K562 (cell line): ENCODE data around the gene USP35. TPM values are rescaled to one million over a fixed set of nuclear protein-coding genes. Genes with fewer than 3 reads are reported as not detected.

Source experiments
- ATAC-seq: fragments of 200-7000 bp; cut with Tn5 transposase; 3 replicates; pipeline ENCODE4 v1.9.1; 2020; ENCODE audit warnings: moderate library complexity
- BruUV-seq: library from RNA; stranded (reverse); fragments of 400-500 nt; replicated peaks from 2 replicates; lab custom pipeline; 2021; lab: Mats Ljungman, UMichigan
- CTCF ChIA-PET: fragments of 300-600 bp; formaldehyde crosslinking; extraction: SDS; loops from one replicate; lab custom pipeline; 2021; ENCODE audit warnings: low intra/inter-chr PET ratio; lab: Yijun Ruan, JAX
- POLR2A ChIA-PET: fragments of 300-600, 350-650 bp; sonication (Branson Sonifier 250); formaldehyde crosslinking; extraction: SDS; loops from one replicate; lab custom pipeline; 2021; ENCODE audit warnings: antibody characterized with exemption, inconsistent platforms; lab: Yijun Ruan, JAX
- DNase-seq, 4 experiments: peaks; one replicate each; pipeline versions ENCODE4 v3.0.0 to v3.0.0-alpha.2; 2011 to 2018; ENCODE audit warnings: low spot score in 3 of 4, mixed read lengths in 3 of 4; ENCODE audit errors: extremely low read depth in 1 of 4
- FAIRE-seq: peaks from 2 replicates; lab custom pipeline; 2011; peaks lifted over from hg19 to GRCh38; lab: Jason Lieb, UNC
- H2AFZ ChIP-seq: 2 replicates; pipeline ENCODE4 v1.6.0; 2011; ENCODE audit warnings: low read depth, low read length, control low read depth, inconsistent platforms
- H3K27ac ChIP-seq: fragments of 200-600 bp; 3 replicates; pipeline ENCODE4 v1.8.0; 2011; ENCODE audit warnings: low read depth, mild to moderate bottlenecking, control low read depth, inconsistent platforms, low read length, moderate library complexity, mixed read lengths; ENCODE audit errors: extremely low read depth
- H3K27me3 ChIP-seq, 2 experiments: fragments of 300-600 bp in 1 of 2; 2 replicates in 1 of 2; 3 replicates in 1 of 2; pipeline versions ENCODE4 v1.6.0 to v1.8.0; 2011; ENCODE audit warnings: inconsistent platforms in 2 of 2, low read length in 2 of 2, mild to moderate bottlenecking in 1 of 2, mixed read lengths in 1 of 2, moderate library complexity in 1 of 2; ENCODE audit not compliant: control insufficient read depth in 2 of 2, insufficient read depth in 2 of 2
- H3K36me3 ChIP-seq: fragments of 300-600 bp; 3 replicates; pipeline ENCODE4 v1.8.0; 2011; ENCODE audit warnings: mild to moderate bottlenecking, low read length, inconsistent platforms; ENCODE audit not compliant: control insufficient read depth, insufficient read depth
- H3K4me1 ChIP-seq, 2 experiments: fragments of 200-600 bp in 1 of 2; replicated peaks in 1 of 2; 2 replicates in 1 of 2; 3 replicates in 1 of 2; pipeline versions ENCODE4 v1.5.1 to v1.8.0; 2011; ENCODE audit warnings: inconsistent platforms in 2 of 2, low read length in 2 of 2, mild to moderate bottlenecking in 1 of 2, mixed read lengths in 1 of 2, moderate library complexity in 1 of 2; ENCODE audit not compliant: control insufficient read depth in 2 of 2, insufficient read depth in 2 of 2
- H3K4me2 ChIP-seq: 2 replicates; pipeline ENCODE4 v1.6.1; 2011; ENCODE audit warnings: low read length, control low read depth, inconsistent platforms, mixed read lengths; ENCODE audit not compliant: insufficient read depth
- H3K4me3 ChIP-seq: fragments of 200-600 bp; sonication (generic), shearing (Covaris generic); 2 replicates; pipeline ENCODE4 v1.5.1; 2016; ENCODE audit warnings: control low read depth, inconsistent platforms
- H3K79me2 ChIP-seq: fragments of 200-600 bp; 3 replicates; pipeline ENCODE4 v1.8.0; 2011; ENCODE audit warnings: low read length, inconsistent platforms; ENCODE audit not compliant: control insufficient read depth, insufficient read depth
- H3K9ac ChIP-seq, 2 experiments: 2 replicates each; pipeline versions ENCODE4 v1.6.0 to v1.6.1; 2011; ENCODE audit warnings: low read depth in 2 of 2, low read length in 2 of 2, control low read depth in 1 of 2, inconsistent platforms in 1 of 2, mild to moderate bottlenecking in 1 of 2, mixed read lengths in 1 of 2; ENCODE audit not compliant: insufficient read depth in 1 of 2
- H3K9me1 ChIP-seq: one replicate; pipeline ENCODE4 v1.6.0; 2011; ENCODE audit warnings: inconsistent platforms, mild to moderate bottlenecking, low read length, moderate library complexity; ENCODE audit not compliant: control insufficient read depth, insufficient read depth
- H3K9me3 ChIP-seq: replicated peaks from 2 replicates; pipeline ENCODE4 v1.5.1; 2011; ENCODE audit warnings: low read depth, low read length, inconsistent platforms; ENCODE audit not compliant: control insufficient read depth, insufficient read depth
- H4K20me1 ChIP-seq: replicated peaks from 2 replicates; pipeline ENCODE4 v1.6.1; 2011; ENCODE audit warnings: low read length, inconsistent platforms, mixed read lengths; ENCODE audit not compliant: control insufficient read depth, insufficient read depth
- CBFB ChIP-seq: sonication (generic); formaldehyde crosslinking; IDR thresholded peaks from 2 replicates; pipeline ENCODE4 v1.4.0; 2020; ENCODE audit warnings: mild to moderate bottlenecking, missing genetic modification reagents
- POLR3A ChIP-seq: IDR thresholded peaks from 2 replicates; pipeline ENCODE4 v1.6.1; 2011; ENCODE audit warnings: borderline replicate concordance, mild to moderate bottlenecking, moderate library complexity; ENCODE audit not compliant: insufficient read length, insufficient read depth; ENCODE audit errors: extremely low read depth
- PRPF4 ChIP-seq: fragments of 200-400 bp; formaldehyde crosslinking; IDR thresholded peaks from one replicate; pipeline ENCODE4 v1.6.1; 2017; ENCODE audit warnings: low read length, low read depth, mild to moderate bottlenecking; ENCODE audit not compliant: insufficient read depth, poor library complexity, severe bottlenecking
- PTRF ChIP-seq: fragments of 450-650 bp; IDR thresholded peaks from 2 replicates; pipeline ENCODE4 v1.6.1; 2016; ENCODE audit warnings: mild to moderate bottlenecking, missing genetic modification characterization, missing compliant biosample characterization
- SRSF9 ChIP-seq: fragments of 200-400 bp; formaldehyde crosslinking; IDR thresholded peaks from 2 replicates; pipeline ENCODE4 v1.6.1; 2017; ENCODE audit warnings: low read depth, low read length, borderline replicate concordance
- TFAP4 ChIP-seq: sonication (generic); formaldehyde crosslinking; IDR thresholded peaks from 2 replicates; pipeline ENCODE4 v1.8.0; 2022; ENCODE audit warnings: missing genetic modification reagents, mild to moderate bottlenecking, moderate library complexity, borderline replicate concordance
- ZNF785 ChIP-seq: fragments of 250-450 bp; sonication (Bioruptor Pico); IDR thresholded peaks from 2 replicates; pipeline ENCODE4 v1.4.0; 2020; ENCODE audit warnings: mild to moderate bottlenecking
- WGBS: fragments of 100-300 bp; shearing (Covaris generic); methylation state at CpG from one replicate; pipeline ENCODE4 v1.1.6; 2016; ENCODE audit warnings: low coverage, mixed read lengths; ENCODE audit not compliant: insufficient coverage; ENCODE audit errors: missing lambda C conversion rate; 5-methylcytosine and 5-hydroxymethylcytosine counted together
- in situ Hi-C: fragments of 300-500 bp; cut with MboI; formaldehyde crosslinking; loops from 4 replicates; pipeline ENCODE4 v1.15.0; 2018; ENCODE audit warnings: inconsistent platforms, mixed read lengths
- intact Hi-C: fragments of 100-400 bp; cut with micrococcal nuclease; formaldehyde crosslinking; loops from 2 replicates; pipeline ENCODE4 v1.14.2; 2022
- polyA plus RNA-seq, 8 experiments: library from polyadenylated mRNA; depleted of rRNA in 4 of 8; stranded (reverse) in 5 of 8; unstranded in 3 of 8; fragments of >200 nt; fragmentation: Nextera tagmentation in 2 of 8; fragmentation: Illumina TruSeq in 1 of 8; extraction: Ambion mirVana in 2 of 8; extraction: Trizol in 1 of 8; gene quantifications; 2 replicates each; pipeline versions ENCODE4 v1.2.1 to v1.2.3, GENCODE V29; 2011 to 2014; ENCODE audit warnings: inconsistent platforms in 1 of 8, missing spikeins in 1 of 8
- total RNA-seq, 7 experiments: library from RNA; depleted of rRNA in 6 of 7; stranded (reverse); fragments of >200 nt in 6 of 7; fragmentation: Illumina TruSeq in 2 of 7; extraction: Trizol in 2 of 7; gene quantifications; 2 replicates each; pipeline versions ENCODE4 v1.2.1 to v1.2.3, GENCODE V29; 2011 to 2021; ENCODE audit warnings: low replicate concordance in 1 of 7
- TF ChIP-seq, protein P1 (sequence below): fragments of 450-650 bp; IDR thresholded peaks from 2 replicates; pipeline ENCODE4 v1.6.1; 2018; ENCODE audit warnings: mild to moderate bottlenecking, low read depth; ENCODE audit not compliant: partially characterized antibody
- TF ChIP-seq, protein P2 (sequence below), 2 experiments: fragments of 450-650 bp in 1 of 2; IDR thresholded peaks; 2 replicates each; pipeline ENCODE4 v1.6.1; 2011 to 2017; ENCODE audit warnings: low read depth in 2 of 2, antibody characterized with exemption in 1 of 2, borderline replicate concordance in 1 of 2, low read length in 1 of 2, mild to moderate bottlenecking in 1 of 2, mixed read lengths in 1 of 2; ENCODE audit not compliant: control insufficient read depth in 1 of 2

The USP35 gene
- total and polyA plus RNA-seq, 9 of the 15 experiments (the other 6 are each of a cell fraction or from before 2014, with no cell fraction given), result 0.01 to 4.8 (median 3.6) TPM

DNA sequence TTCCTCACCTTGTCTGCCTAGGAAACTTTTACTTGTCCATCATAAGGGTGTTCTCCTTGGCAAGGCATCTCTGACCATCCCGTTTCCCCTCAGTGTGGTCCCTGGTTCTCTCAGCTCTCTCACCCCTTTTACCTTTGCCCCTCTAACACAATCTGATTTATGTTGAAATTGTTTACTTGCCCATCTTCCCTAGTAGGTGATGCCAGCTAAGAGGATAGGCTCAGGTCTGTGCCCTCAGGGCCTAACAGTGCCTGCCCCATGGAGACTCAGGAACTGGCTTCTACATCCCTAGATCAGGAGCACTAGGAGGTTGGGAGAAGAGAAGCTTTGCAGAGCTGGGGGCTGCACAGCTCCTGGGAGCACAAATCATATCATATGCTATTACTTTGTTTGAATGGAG, 28.2 kb upstream of the USP35 start:
- CTCF ChIA-PET, result no interaction called here
- Histone ChIP-seq H3K4me1 (no peaks in the 10 kb centered on the region), H3K4me3 (no peak overlapping the region), H3K27me3 (no peaks in the 10 kb centered on the region), H3K27ac (no peak overlapping the region)
- intact Hi-C loops, result no loop called here
- no peak for DNase-seq
- no peak for TF ChIP-seq PTRF
- no peak for TF ChIP-seq CBFB
- TF ChIP-seq, all 486 proteins: peak for 0
- 9% methylated on average over 1 of the region's 1 CpG for WGBS
- BruUV-seq, result no TSS peak
- H2AFZ ChIP-seq, result no peak overlapping the region
- no peak overlapping the region for H3K4me2 ChIP-seq
- FAIRE-seq (peak; percentile 6), ATAC-seq (no peak)
- no peaks in the 10 kb centered on the region for H3K79me2 ChIP-seq
- in situ Hi-C loops, result no loop called here
- H3K9ac ChIP-seq, result no peak overlapping the region
- H3K9me3 ChIP-seq, result no peaks in the 10 kb centered on the region
- H3K9me1 ChIP-seq, result no peaks in the 10 kb centered on the region
- H4K20me1 ChIP-seq, result no peaks in the 10 kb centered on the region
- no peaks in the 10 kb centered on the region for H3K36me3 ChIP-seq
- POLR2A ChIA-PET, result interaction anchor here (1.0 to 2.0 kb wide), 2 partner anchors 9 to 11 kb away, joined by 3 to 8 read pairs; no protein-coding TSS in a partner anchor

- WGBS, result 85% methylated on average over 2 of the region's 2 CpGs
- DNase-seq (no peak), ATAC-seq (no peak), FAIRE-seq (no peak)
- no TSS peak for BruUV-seq
- intact Hi-C loops (no loop called here), in situ Hi-C loops (no loop called here)
- Histone ChIP-seq H4K20me1 (no peaks in the 10 kb centered on the region), H3K4me2 (no peak overlapping the region), H3K27me3 (no peaks in the 10 kb centered on the region), H3K4me1 (no peaks in the 10 kb centered on the region; a peak in 1 of 5 replicates), H3K36me3 (no peaks in the 10 kb centered on the region), H3K79me2 (no peaks in the 10 kb centered on the region), H3K9me3 (no peaks in the 10 kb centered on the region), H3K4me3 (no peak overlapping the region), H2AFZ (no peak overlapping the region), H3K9ac (no peak overlapping the region), H3K27ac (no peak overlapping the region), H3K9me1 (no peaks in the 10 kb centered on the region)
- TF ChIP-seq POLR3A (no peak), SRSF9 (no peak), TFAP4 (CRISPR knock-in tag) (no peak), ZNF785 (CRISPR knock-in tag) (no peak), PRPF4 (no peak)
- TF ChIP-seq, protein P1, sequence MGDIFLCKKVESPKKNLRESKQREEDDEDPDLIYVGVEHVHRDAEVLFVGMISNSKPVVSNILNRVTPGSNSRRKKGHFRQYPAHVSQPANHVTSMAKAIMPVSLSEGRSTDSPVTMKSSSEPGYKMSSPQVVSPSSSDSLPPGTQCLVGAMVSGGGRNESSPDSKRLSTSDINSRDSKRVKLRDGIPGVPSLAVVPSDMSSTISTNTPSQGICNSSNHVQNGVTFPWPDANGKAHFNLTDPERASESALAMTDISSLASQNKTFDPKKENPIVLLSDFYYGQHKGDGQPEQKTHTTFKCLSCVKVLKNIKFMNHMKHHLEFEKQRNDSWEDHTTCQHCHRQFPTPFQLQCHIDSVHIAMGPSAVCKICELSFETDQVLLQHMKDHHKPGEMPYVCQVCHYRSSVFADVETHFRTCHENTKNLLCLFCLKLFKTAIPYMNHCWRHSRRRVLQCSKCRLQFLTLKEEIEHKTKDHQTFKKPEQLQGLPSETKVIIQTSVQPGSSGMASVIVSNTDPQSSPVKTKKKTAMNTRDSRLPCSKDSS, result no peak
- TF ChIP-seq, protein P2, sequence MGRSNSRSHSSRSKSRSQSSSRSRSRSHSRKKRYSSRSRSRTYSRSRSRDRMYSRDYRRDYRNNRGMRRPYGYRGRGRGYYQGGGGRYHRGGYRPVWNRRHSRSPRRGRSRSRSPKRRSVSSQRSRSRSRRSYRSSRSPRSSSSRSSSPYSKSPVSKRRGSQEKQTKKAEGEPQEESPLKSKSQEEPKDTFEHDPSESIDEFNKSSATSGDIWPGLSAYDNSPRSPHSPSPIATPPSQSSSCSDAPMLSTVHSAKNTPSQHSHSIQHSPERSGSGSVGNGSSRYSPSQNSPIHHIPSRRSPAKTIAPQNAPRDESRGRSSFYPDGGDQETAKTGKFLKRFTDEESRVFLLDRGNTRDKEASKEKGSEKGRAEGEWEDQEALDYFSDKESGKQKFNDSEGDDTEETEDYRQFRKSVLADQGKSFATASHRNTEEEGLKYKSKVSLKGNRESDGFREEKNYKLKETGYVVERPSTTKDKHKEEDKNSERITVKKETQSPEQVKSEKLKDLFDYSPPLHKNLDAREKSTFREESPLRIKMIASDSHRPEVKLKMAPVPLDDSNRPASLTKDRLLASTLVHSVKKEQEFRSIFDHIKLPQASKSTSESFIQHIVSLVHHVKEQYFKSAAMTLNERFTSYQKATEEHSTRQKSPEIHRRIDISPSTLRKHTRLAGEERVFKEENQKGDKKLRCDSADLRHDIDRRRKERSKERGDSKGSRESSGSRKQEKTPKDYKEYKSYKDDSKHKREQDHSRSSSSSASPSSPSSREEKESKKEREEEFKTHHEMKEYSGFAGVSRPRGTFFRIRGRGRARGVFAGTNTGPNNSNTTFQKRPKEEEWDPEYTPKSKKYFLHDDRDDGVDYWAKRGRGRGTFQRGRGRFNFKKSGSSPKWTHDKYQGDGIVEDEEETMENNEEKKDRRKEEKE (IDR thresholded peaks at IDR 0.05; ENCODE audit: borderline replicate concordance in 1 of 2, control insufficient read depth in 1 of 2, low read depth in 2 of 2, low read length in 1 of 2), result no peak
- ChIA-PET CTCF (no interaction called here), POLR2A (interaction anchor here (0.6 kb wide), 1 partner anchor 29 kb away, joined by 3 read pairs; no protein-coding TSS in a partner anchor)
These were observed 27.4 kb upstream of the USP35 start for GRCh38 chr11:78161346-78161745.
